ENCODE results near the gene MBOAT1. TPM values are rescaled to one million over a fixed set of nuclear protein-coding genes. Genes with fewer than 3 reads are reported as not detected.

MBOAT1 gene
- total RNA-seq, 1 experiment from 2014 or later: 9.9 TPM

DNA sequence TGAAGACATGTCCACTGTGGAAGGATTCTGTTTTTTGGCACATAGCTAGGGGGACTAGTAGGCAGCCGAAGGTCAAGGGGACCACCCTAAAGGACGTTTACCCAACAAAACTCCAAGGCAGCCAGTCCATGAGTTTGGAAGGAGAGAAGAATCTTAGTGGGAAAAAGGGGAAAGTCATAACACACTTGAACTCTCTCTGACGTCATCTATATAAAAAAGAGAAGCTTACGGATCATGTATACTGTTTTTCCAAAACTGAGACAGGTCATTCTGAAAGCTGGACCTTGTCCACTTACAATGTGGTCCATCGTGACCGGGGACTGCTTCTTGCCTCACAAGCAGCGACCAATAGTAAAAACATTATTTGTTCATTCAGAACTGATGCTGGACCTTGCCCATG is 95.5 kb downstream of the MBOAT1 start:
- Mint-ChIP-seq H3K4me1 (peaks cover 8 to 11% of the 10 kb centered on the region in 2 experiments), H3K27me3 (ENCODE audit: low read depth) (no peaks in the 10 kb centered on the region), H3K4me3 (no peak overlapping the region), H3K27ac (peak overlapping the region in 1 of 3 experiments; percentile 31; a peak in 1 of 7 replicates), H3K36me3 (ENCODE audit: insufficient read depth in 1 of 3, low read depth in 3 of 3) (peaks cover 0 to 6% (median 0%) of the 10 kb centered on the region in 3 experiments; a peak in 2 of 7 replicates), H3K9me3 (no peaks in the 10 kb centered on the region)
- Histone ChIP-seq H3K23me2 (ENCODE audit: insufficient read length, low read depth, low read length, poor library complexity, severe bottlenecking) (no peaks in the 10 kb centered on the region), H3K27me3 (ENCODE audit: insufficient read depth, low read length) (no peaks in the 10 kb centered on the region), H3K79me2 (ENCODE audit: insufficient read depth, low read length) (no peaks in the 10 kb centered on the region), H3K4me1 (ENCODE audit: insufficient read depth, low read length) (peaks cover 4% of the 10 kb centered on the region; the same call in 1 of the 2 replicates), H3K4ac (ENCODE audit: low read depth, low read length) (no peak overlapping the region), H2AK5ac (ENCODE audit: insufficient read length, low read length) (no peak overlapping the region), H2BK12ac (ENCODE audit: insufficient read length, low read depth, low read length) (no peak overlapping the region), H2BK15ac (ENCODE audit: low read depth, low read length) (no peak overlapping the region), H3K9me3 (ENCODE audit: control insufficient read depth, low read depth, low read length) (no peaks in the 10 kb centered on the region), H4K20me1 (ENCODE audit: control insufficient read depth, insufficient read depth, insufficient read length) (no peaks in the 10 kb centered on the region), H3K9ac (ENCODE audit: extremely low read depth, insufficient read length, low read length) (no peak overlapping the region), H2AFZ (ENCODE audit: low read length) (no peak overlapping the region), H2BK5ac (ENCODE audit: insufficient read length, low read length) (no peak overlapping the region), H3K23ac (ENCODE audit: insufficient read length, low read depth, low read length) (no peak overlapping the region), H3K14ac (ENCODE audit: insufficient read depth, low read length) (no peak overlapping the region), H3T11ph (ENCODE audit: low read length) (no peak overlapping the region), H4K8ac (replicated peaks; ENCODE audit: insufficient read length, low read depth, low read length) (no peak overlapping the region), H2BK20ac (ENCODE audit: low read depth, low read length, poor library complexity, severe bottlenecking) (no peak overlapping the region), H3K18ac (ENCODE audit: insufficient read length, low read depth, low read length) (no peak overlapping the region), H3K4me2 (ENCODE audit: insufficient read depth, insufficient read length, low read length) (no peak overlapping the region), H3K79me1 (ENCODE audit: insufficient read depth, low read depth, low read length, poor library complexity, severe bottlenecking) (no peaks in the 10 kb centered on the region), H4K91ac (ENCODE audit: insufficient read length, low read depth, low read length) (no peak overlapping the region), H4K5ac (ENCODE audit: insufficient read length, low read depth, low read length) (no peak overlapping the region), H3K27ac (ENCODE audit: insufficient read length, low read depth, low read length) (no peak overlapping the region), H2BK120ac (ENCODE audit: low read depth, low read length, poor library complexity, severe bottlenecking) (no peak overlapping the region), H3K56ac (ENCODE audit: insufficient read length, low read depth, low read length) (no peak overlapping the region)
- no peak for DNase-seq
- TF ChIP-seq, protein P1, sequence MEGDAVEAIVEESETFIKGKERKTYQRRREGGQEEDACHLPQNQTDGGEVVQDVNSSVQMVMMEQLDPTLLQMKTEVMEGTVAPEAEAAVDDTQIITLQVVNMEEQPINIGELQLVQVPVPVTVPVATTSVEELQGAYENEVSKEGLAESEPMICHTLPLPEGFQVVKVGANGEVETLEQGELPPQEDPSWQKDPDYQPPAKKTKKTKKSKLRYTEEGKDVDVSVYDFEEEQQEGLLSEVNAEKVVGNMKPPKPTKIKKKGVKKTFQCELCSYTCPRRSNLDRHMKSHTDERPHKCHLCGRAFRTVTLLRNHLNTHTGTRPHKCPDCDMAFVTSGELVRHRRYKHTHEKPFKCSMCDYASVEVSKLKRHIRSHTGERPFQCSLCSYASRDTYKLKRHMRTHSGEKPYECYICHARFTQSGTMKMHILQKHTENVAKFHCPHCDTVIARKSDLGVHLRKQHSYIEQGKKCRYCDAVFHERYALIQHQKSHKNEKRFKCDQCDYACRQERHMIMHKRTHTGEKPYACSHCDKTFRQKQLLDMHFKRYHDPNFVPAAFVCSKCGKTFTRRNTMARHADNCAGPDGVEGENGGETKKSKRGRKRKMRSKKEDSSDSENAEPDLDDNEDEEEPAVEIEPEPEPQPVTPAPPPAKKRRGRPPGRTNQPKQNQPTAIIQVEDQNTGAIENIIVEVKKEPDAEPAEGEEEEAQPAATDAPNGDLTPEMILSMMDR (conservative IDR thresholded peaks at IDR 0.05): no peak
- WGBS (ENCODE audit: extremely low coverage, insufficient read length, low lambda C conversion rate): no CpG with 5 or more reads among the region's 7 CpGs
